Mucosa of stomach (tissue), 1 donor: ENCODE measurements around the gene ERP27.

Experiments used
- H3K27me3 ChIP-seq: one replicate; pipeline ENCODE4 v1.7.0; 2013; ENCODE audit warnings: mild to moderate bottlenecking, low read length; ENCODE audit not compliant: control insufficient read depth, insufficient read depth
- H3K36me3 ChIP-seq: one replicate; pipeline ENCODE4 v1.7.0; 2013; ENCODE audit warnings: low read length; ENCODE audit not compliant: control insufficient read depth, insufficient read depth
- H3K4me1 ChIP-seq: one replicate; pipeline ENCODE4 v1.7.0; 2013; ENCODE audit warnings: mild to moderate bottlenecking, low read length; ENCODE audit not compliant: control insufficient read depth, insufficient read depth
- H3K4me3 ChIP-seq: one replicate; pipeline ENCODE4 v1.7.0; 2013; ENCODE audit warnings: low read length
- H3K9ac ChIP-seq: one replicate; pipeline ENCODE4 v1.7.0; 2013; ENCODE audit warnings: mild to moderate bottlenecking, low read length, moderate library complexity
- H3K9me3 ChIP-seq: one replicate; pipeline ENCODE4 v1.7.0; 2013; ENCODE audit warnings: mild to moderate bottlenecking, low read length, moderate library complexity; ENCODE audit not compliant: control insufficient read depth
- donor health status: Pancreatic carcinoma.

ERP27 gene

DNA sequence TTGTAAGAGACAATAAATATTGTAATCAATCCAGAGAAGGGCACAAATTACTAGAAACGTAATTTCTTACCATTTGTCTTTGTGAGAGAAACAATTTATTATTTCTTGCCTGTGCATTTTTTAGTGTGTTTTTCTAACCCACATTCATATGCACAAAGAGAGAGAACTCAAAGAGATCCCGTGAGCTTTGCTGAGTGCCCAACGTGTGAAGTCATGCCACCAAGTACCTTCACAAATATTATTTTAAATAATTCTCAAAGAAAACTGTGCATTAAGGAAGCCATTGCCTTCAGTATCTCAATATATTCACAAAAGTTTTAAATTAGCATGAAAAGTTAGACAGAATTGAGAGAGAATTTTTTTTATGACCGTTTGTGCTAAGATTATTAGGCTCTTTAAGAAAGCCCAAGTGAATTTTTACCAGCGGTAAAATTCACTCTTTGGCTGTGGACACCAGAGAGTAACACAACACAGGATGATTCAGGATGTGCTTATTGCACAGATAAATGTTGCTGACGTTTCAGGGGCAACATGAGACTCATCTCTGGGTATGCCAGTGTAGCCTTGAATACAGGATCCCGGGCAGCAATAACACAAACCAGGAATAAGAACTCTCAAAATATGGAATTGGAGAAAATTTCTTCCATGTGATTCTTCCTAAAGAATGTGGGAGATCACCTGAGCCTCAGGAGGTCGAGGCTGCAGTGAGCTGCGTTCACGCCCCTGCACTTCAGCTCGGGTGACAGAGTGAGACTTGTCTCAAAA, 20.2 kb upstream of the ERP27 start:
- Histone ChIP-seq H3K4me3 (no peak overlapping the region), H3K9me3 (no peaks in the 10 kb centered on the region), H3K9ac (no peak overlapping the region), H3K36me3 (no peaks in the 10 kb centered on the region), H3K4me1 (no peaks in the 10 kb centered on the region), H3K27me3 (no peaks in the 10 kb centered on the region)

DNA sequence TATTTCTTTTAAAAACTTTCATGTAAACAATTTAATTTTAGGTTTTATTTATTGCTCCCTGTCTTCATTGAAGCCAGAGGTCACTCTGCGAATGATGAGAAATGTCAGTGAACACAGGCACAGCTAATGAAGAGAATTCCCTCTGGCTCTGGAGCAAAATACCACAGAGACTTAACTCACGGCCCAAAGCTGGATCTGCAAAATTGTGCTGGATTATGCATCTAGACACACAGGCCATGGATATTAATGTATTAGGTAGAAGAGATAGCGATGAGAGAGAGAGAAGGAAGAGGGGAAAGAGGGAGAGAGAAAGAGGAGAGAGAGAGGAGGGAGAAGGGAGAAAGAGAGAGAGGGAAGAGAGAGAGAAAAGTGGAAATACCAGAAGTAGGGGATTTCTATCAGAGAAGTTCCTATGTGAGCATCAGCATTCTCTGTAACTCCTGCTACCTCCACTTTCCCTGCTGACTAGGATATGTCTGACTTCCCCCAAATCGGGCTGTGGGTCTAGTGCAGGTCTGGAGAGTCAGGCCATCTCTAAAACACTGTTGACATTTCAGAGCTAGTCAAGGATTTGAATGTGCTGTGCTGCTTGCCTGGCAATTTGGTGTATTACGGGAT, 19.3 kb upstream of the ERP27 start:
- H3K27me3 ChIP-seq, result no peaks in the 10 kb centered on the region
- H3K4me1 ChIP-seq, result no peaks in the 10 kb centered on the region
- H3K4me3 ChIP-seq, result no peak overlapping the region
- no peaks in the 10 kb centered on the region for H3K36me3 ChIP-seq
- peak overlapping the region; percentile 9 for H3K9ac ChIP-seq
- H3K9me3 ChIP-seq, result no peaks in the 10 kb centered on the region

DNA sequence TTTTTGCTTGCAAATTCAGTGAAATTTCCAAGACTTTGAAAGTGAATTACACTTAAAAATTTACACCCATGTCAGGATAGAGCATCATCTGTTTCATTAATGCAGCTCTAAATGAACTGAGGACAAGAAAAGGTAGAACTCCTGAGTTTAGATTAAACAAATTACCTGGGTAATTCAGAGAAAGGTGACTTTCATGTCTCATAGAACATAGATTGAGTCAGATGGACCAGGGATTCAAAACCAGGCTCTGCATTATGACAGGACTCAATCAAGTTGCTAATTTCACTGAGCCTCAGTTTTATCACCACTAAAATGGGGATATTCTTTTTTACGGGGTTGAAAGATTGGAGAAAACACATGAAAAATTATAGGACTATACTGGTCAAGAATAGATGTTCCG, 18.6 kb upstream of the ERP27 start:
- Histone ChIP-seq H3K27me3 (no peaks in the 10 kb centered on the region), H3K4me1 (peaks cover under 1% of the 10 kb centered on the region), H3K36me3 (no peaks in the 10 kb centered on the region), H3K9ac (no peak overlapping the region), H3K9me3 (no peaks in the 10 kb centered on the region), H3K4me3 (no peak overlapping the region)

DNA sequence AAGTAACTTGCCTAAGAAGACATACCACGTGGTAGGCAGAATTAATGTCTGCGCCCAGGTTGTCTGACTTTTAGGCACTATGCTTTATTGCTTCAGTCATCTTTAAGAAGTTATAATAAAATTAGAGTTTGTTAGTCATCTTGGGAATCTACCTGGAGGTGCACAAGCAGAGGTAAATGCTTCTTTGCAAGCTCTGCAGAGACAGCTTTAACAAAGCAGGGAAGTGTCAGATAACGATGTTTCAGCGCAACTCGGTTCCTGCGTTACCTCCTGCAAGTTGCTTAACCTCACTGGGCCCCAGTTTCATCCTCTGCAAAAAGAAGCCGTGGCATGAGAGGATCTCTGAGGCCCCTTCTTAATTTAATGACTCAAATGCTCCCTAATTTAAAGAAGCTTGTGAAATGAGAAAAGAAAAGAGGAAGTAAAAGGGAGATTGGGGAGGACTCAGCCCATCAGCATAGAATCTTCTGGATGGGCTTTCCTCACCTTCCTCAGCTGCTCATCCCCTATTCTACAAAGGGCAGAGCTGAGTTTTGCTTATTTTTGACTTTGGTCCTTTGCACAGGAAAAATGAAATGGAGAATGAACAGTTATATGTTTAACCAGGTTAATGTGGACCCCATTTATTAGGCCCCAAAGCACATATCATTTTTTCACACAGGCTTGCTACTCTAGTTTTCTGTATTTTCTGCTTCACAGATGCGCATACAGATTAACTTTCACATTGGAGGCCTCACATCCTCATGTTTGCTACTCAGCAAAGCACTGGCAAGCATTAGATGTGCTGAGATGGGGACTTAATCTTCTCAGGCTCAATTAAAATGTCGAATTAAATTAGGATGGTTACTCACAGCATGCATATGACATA, 17.9 kb upstream of the ERP27 start:
- no peaks in the 10 kb centered on the region for H3K27me3 ChIP-seq
- H3K9me3 ChIP-seq, result no peaks in the 10 kb centered on the region
- no peak overlapping the region for H3K4me3 ChIP-seq
- no peaks in the 10 kb centered on the region for H3K36me3 ChIP-seq
- H3K9ac ChIP-seq, result no peak overlapping the region
- peaks cover 7% of the 10 kb centered on the region for H3K4me1 ChIP-seq

DNA sequence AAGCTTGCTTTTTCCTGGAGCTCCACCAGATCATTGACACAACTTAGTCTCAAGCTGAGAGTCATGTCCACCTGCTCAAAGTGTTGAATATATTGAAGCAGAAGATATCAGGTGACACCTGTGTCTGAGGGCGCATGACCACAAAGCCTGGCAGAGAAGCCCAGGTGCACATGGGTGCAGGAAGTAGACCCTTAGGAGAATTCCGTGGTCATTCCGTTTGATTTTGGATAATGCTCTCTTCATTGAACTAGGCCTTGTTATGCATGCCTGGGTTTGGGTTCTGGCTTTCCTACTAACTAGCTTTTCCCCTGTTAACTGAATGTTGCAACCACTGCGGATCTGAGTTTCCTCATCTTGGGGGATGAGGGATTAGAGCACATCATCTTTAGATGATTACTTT, 15.9 kb upstream of the ERP27 start:
- Histone ChIP-seq H3K9ac (no peak overlapping the region), H3K9me3 (no peaks in the 10 kb centered on the region), H3K4me3 (no peak overlapping the region), H3K36me3 (no peaks in the 10 kb centered on the region), H3K27me3 (no peaks in the 10 kb centered on the region), H3K4me1 (peaks cover 7% of the 10 kb centered on the region)

DNA sequence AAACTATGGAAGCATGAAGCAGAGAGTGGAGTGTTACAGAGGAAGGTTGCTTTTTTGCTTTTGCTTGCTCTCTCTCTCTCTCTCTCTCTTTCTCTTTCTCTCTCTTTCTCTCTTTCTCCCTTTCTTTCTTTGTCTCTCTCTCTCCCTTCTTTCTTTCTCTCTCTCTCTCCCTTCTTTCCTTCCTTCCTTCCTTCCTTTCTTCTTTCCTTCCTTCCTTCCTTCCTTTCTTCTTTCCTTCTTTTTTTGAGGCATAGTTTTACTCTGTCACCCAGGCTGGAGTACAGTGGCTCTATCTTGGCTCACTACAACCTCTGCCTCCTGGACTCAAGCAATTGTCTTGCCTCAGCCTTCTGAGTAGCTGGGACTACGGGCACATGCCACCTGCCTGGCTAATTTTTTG, 15.4 kb upstream of the ERP27 start:
- no peaks in the 10 kb centered on the region for H3K27me3 ChIP-seq
- no peaks in the 10 kb centered on the region for H3K36me3 ChIP-seq
- no peak overlapping the region for H3K4me3 ChIP-seq
- H3K9ac ChIP-seq, result no peak overlapping the region
- H3K9me3 ChIP-seq, result no peaks in the 10 kb centered on the region
- H3K4me1 ChIP-seq, result peaks cover 7% of the 10 kb centered on the region

DNA sequence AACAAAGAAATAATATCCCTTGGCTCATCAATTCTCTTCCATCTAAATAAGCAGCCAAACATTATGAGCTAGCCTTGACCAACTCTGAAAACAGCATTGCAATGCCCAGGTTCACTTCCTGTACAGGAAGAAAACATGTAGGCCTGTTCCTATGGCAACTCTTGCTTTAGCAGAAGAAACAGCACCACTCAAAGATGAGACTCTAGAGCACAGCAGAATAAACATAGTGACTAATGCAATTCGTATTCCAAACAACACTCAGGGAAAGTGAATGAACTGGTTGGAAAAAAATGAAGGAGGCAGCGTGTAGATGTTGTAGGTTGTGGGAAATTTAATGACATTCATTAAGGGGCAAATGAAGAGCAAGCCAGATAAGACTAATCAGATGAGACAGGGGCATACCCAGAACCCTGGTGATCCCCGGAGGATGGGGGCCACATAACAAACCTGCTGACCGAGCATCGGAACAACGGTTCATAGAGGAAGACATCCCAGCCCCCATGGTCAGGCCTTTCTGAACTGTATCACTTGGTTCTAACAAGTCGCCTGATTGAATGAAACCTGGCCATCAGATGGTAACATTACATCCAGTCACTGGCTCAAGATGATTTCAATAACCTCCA, 14.1 kb upstream of the ERP27 start:
- Histone ChIP-seq H3K36me3 (no peaks in the 10 kb centered on the region), H3K4me1 (peaks cover 7% of the 10 kb centered on the region), H3K27me3 (no peaks in the 10 kb centered on the region), H3K9me3 (no peaks in the 10 kb centered on the region), H3K9ac (no peak overlapping the region), H3K4me3 (no peak overlapping the region)

DNA sequence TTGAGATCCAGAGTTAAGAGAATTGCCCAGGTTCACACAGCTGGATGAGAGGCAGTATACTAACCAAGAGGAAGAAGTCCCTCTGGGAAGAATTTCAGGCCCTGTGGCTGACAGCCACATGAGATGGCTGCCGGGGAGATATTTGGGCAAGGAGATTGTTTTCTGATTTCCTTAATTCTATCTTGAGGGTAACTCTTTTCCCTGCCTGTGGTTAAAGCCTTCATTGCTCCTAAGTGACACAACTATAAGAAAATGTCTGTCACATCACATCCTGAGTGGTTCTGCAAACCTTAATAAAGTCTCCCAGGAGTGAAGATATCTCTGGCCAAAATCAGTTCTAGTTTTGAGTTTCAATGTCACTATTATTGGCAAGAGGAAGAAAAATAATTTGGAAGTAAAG, 13.5 kb upstream of the ERP27 start:
- Histone ChIP-seq H3K9me3 (no peaks in the 10 kb centered on the region), H3K4me1 (peaks cover 7% of the 10 kb centered on the region), H3K4me3 (no peak overlapping the region), H3K27me3 (no peaks in the 10 kb centered on the region), H3K9ac (no peak overlapping the region), H3K36me3 (no peaks in the 10 kb centered on the region)

DNA sequence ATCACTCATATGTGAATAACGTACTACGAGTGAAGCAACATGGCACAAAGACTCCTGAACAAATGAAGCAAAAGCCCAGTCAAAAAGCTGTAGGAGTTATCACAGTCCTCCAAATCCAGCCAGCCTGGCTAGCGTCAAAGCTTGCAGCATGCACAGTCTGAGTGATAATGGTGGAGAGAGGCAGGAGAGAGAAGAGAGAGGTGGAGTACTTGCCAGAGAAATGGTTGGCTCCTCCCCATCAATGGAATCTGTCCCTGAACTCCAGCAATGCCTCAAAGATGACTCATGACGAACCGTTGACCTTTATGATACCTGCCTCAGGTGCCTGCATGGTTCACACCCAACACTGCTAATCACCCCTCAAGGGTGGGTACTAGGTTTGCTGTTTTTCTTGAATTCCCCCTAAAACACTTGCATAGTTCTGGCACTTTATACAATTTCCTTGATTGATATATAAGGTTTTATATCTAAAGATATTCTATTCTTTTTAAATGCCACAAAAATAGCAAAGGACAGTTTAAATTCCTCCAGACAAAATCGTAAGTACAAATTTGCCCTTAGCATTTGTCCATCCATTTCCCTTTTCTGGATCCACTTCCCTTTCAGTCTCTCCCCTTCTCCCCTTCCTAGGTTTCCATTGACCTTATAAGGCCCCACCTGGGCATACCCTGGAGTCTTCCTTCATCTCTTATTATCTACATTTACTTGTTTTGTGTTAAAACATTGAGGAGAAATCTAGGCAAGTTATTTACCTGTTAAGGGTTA, 12.8 kb upstream of the ERP27 start:
- peaks cover 7% of the 10 kb centered on the region for H3K4me1 ChIP-seq
- H3K36me3 ChIP-seq, result no peaks in the 10 kb centered on the region
- no peaks in the 10 kb centered on the region for H3K27me3 ChIP-seq
- no peak overlapping the region for H3K9ac ChIP-seq
- no peak overlapping the region for H3K4me3 ChIP-seq
- no peaks in the 10 kb centered on the region for H3K9me3 ChIP-seq

DNA sequence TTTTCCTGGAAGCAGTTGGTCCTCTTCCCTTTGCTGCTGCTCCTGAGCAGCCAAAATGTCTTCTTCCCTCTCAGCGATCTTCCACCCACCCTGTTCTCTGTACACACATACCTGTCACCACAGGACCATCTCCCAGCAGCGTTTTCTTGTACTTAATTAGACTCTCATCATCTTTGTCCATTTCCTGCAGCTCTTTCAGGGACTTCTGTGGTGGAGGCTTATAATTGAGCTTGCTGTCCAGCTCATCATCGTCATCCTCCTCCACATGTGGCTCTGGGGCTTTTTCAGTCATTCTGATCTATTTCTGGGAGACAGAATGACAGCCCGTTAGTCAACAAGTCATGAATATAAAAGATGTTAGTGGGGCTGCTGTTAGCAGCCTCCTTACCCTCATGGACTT, 12.1 kb upstream of the ERP27 start:
- Histone ChIP-seq H3K4me3 (no peak overlapping the region), H3K4me1 (peaks cover 7% of the 10 kb centered on the region)

DNA sequence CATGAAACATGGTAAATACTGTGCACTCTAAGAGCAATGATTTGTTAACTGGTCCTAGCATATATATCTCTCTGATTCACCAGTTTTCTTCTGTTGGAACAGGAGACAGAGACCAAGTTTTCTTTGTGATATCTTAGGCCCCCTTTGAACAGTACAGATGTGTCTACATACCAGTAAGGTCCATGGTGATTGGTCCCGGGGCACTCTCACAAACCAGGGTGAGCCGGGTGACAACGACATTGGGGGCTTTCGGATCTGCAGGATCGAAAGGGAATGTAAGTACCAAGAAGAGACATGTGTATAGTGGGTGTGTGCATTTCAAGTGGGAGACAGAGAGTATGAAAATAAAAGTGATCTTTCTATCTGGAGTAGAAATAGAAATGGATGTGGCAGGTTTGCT, 11.3 kb upstream of the ERP27 start:
- H3K4me1 ChIP-seq, result peaks cover 7% of the 10 kb centered on the region
- H3K4me3 ChIP-seq, result no peak overlapping the region
- no peaks in the 10 kb centered on the region for H3K36me3 ChIP-seq
- no peaks in the 10 kb centered on the region for H3K27me3 ChIP-seq
- no peaks in the 10 kb centered on the region for H3K9me3 ChIP-seq
- H3K9ac ChIP-seq, result no peak overlapping the region

More for the DNA sequence above, 12.1 kb upstream of the ERP27 start:
- H3K27me3 ChIP-seq, result no peaks in the 10 kb centered on the region
- H3K9ac ChIP-seq, result no peak overlapping the region
- no peaks in the 10 kb centered on the region for H3K9me3 ChIP-seq
- H3K36me3 ChIP-seq, result no peaks in the 10 kb centered on the region
